ENCODE measurements around the gene KDM5C.

The KDM5C gene

GRCh38 chrX:53237056-53237455, 12.0 kb upstream of the KDM5C start:
- H3K36me3 ChIP-seq (replicated peaks), result no peaks in the 10 kb centered on the region
- H3K27me3 ChIP-seq (replicated peaks), result no peaks in the 10 kb centered on the region
- no peak overlapping the region for H3K4me3 ChIP-seq (ENCODE audit: low read depth, low read length)
- in situ Hi-C loops (cut with HindIII; ENCODE audit: low pct_ligation_motif_present, low sequenced_read_pairs), result no loop called here
- no peak overlapping the region for H3K27ac ChIP-seq
- TF ChIP-seq CTCF (IDR thresholded peaks at IDR 0.05; ENCODE audit: low read depth, low read length, missing control alignments), result no peak
- DNase-seq, result no peak

- H3K27me3 ChIP-seq (replicated peaks), result no peaks in the 10 kb centered on the region
- no peak for TF ChIP-seq CTCF (IDR thresholded peaks at IDR 0.05; ENCODE audit: low read depth, low read length, missing control alignments)
- no peak overlapping the region for H3K4me3 ChIP-seq (ENCODE audit: low read depth, low read length)
- no peak for DNase-seq
- H3K36me3 ChIP-seq (replicated peaks), result no peaks in the 10 kb centered on the region
- in situ Hi-C loops (cut with HindIII; ENCODE audit: low pct_ligation_motif_present, low sequenced_read_pairs), result no loop called here
- H3K27ac ChIP-seq, result no peak overlapping the region
Observed at GRCh38 chrX:53236025-53236679, 11.1 kb upstream of the KDM5C start.

- Histone ChIP-seq H3K27me3 (replicated peaks) (peaks cover 1% of the 10 kb centered on the region), H3K27ac (no peak overlapping the region), H3K36me3 (replicated peaks) (no peaks in the 10 kb centered on the region), H3K4me3 (ENCODE audit: low read depth, low read length) (no peak overlapping the region)
- TF ChIP-seq CTCF (IDR thresholded peaks at IDR 0.05; ENCODE audit: low read depth, low read length, missing control alignments), result no peak
- DNase-seq, result no peak
- in situ Hi-C loops (cut with HindIII; ENCODE audit: low pct_ligation_motif_present, low sequenced_read_pairs), result no loop called here
Observed at GRCh38 chrX:53235566-53235965, 10.6 kb upstream of the KDM5C start.

- peaks cover 4% of the 10 kb centered on the region for H3K27me3 ChIP-seq (replicated peaks)
- no peak overlapping the region for H3K27ac ChIP-seq
- H3K36me3 ChIP-seq (replicated peaks), result no peaks in the 10 kb centered on the region
- TF ChIP-seq CTCF (IDR thresholded peaks at IDR 0.05; ENCODE audit: low read depth, low read length, missing control alignments), result no peak
- no peak for DNase-seq
- in situ Hi-C loops (cut with HindIII; ENCODE audit: low pct_ligation_motif_present, low sequenced_read_pairs), result no loop called here
- H3K4me3 ChIP-seq (ENCODE audit: low read depth, low read length), result no peak overlapping the region
Observed at GRCh38 chrX:53234484-53234883, 9.5 kb upstream of the KDM5C start.

- Histone ChIP-seq H3K27me3 (replicated peaks) (peaks cover 4% of the 10 kb centered on the region), H3K27ac (no peak overlapping the region), H3K36me3 (replicated peaks) (no peaks in the 10 kb centered on the region), H3K4me3 (ENCODE audit: low read depth, low read length) (no peak overlapping the region)
- in situ Hi-C loops (cut with HindIII; ENCODE audit: low pct_ligation_motif_present, low sequenced_read_pairs), result no loop called here
- no peak for DNase-seq
- TF ChIP-seq CTCF (IDR thresholded peaks at IDR 0.05; ENCODE audit: low read depth, low read length, missing control alignments), result no peak
Observed at GRCh38 chrX:53233536-53233935, 8.5 kb upstream of the KDM5C start.

GRCh38 chrX:53230116-53230515, 5.1 kb upstream of the KDM5C start:
- no peak for TF ChIP-seq CTCF (IDR thresholded peaks at IDR 0.05; ENCODE audit: low read depth, low read length, missing control alignments)
- no peak overlapping the region for H3K4me3 ChIP-seq (ENCODE audit: low read depth, low read length)
- H3K27ac ChIP-seq, result no peak overlapping the region
- no peaks in the 10 kb centered on the region for H3K36me3 ChIP-seq (replicated peaks)
- DNase-seq, result no peak
- peaks cover 4% of the 10 kb centered on the region for H3K27me3 ChIP-seq (replicated peaks)
- in situ Hi-C loops (cut with HindIII; ENCODE audit: low pct_ligation_motif_present, low sequenced_read_pairs), result no loop called here
